A673 (cell line): ENCODE data around the gene NAT9.

ENCODE experiments used
- EZH2 ChIP-seq: fragments of 200-600 bp; sonication (generic); IDR thresholded peaks from 2 replicates; pipeline ENCODE4 v1.6.1; 2017; ENCODE audit warnings: borderline replicate concordance, low read depth, mild to moderate bottlenecking, mixed read lengths, antibody characterized with exemption, low read length; ENCODE audit not compliant: poor library complexity, severe bottlenecking
- TF ChIP-seq, protein P1 (sequence below): fragments of 300-800, 200-600 bp; sonication (generic); conservative IDR thresholded peaks from 2 replicates; pipeline ENCODE4 v1.5.1; 2017; ENCODE audit warnings: low read depth, mild to moderate bottlenecking, antibody characterized with exemption, low read length, moderate library complexity, mixed read lengths

- TF ChIP-seq, protein P1, sequence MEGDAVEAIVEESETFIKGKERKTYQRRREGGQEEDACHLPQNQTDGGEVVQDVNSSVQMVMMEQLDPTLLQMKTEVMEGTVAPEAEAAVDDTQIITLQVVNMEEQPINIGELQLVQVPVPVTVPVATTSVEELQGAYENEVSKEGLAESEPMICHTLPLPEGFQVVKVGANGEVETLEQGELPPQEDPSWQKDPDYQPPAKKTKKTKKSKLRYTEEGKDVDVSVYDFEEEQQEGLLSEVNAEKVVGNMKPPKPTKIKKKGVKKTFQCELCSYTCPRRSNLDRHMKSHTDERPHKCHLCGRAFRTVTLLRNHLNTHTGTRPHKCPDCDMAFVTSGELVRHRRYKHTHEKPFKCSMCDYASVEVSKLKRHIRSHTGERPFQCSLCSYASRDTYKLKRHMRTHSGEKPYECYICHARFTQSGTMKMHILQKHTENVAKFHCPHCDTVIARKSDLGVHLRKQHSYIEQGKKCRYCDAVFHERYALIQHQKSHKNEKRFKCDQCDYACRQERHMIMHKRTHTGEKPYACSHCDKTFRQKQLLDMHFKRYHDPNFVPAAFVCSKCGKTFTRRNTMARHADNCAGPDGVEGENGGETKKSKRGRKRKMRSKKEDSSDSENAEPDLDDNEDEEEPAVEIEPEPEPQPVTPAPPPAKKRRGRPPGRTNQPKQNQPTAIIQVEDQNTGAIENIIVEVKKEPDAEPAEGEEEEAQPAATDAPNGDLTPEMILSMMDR, result no peak
- no peak for TF ChIP-seq EZH2
These were observed 30.2 kb upstream of the NAT9 start for GRCh38 chr17:74806334-74806733.
